Measurements from ENCODE around the gene ADAM10. TPM values are rescaled to one million over a fixed set of nuclear protein-coding genes. Genes with fewer than 3 reads are reported as not detected.

Gene ADAM10
- total and polyA plus RNA-seq, 2 donors (not counting 1 experiment from before 2014, with no cell fraction given) = 18.8 to 138 TPM

GRCh38 chr15:58775402-58775801 lies 25.9 kb upstream of the ADAM10 start:
- no peak overlapping the region for H3K4me3 ChIP-seq (ENCODE audit: control extremely low read depth in 1 of 5, extremely low read depth in 1 of 5, insufficient read depth in 1 of 5, low read depth in 2 of 5, low read length in 4 of 5)
- intact Hi-C loops (cut with micrococcal nuclease) = loop anchor here (10.0 kb wide), 2 partner anchors 329 to 1619 kb away; partner anchors contain the start of genes ANXA2 and CCNB2
- no peaks in the 10 kb centered on the region for H3K9me3 ChIP-seq (ENCODE audit: control extremely low read depth in 1 of 3, control insufficient read depth in 2 of 3, insufficient read depth in 1 of 3, low read length in 2 of 3)
- H3K27ac ChIP-seq (ENCODE audit: low read length in 2 of 2) = no peak overlapping the region
- H3K4me2 ChIP-seq (replicated peaks; ENCODE audit: low read depth, low read length, poor library complexity, severe bottlenecking) = no peak overlapping the region
- ATAC-seq (ENCODE audit: low read depth) (no peak), DNase-seq (no peak)
- no peaks in the 10 kb centered on the region for H3K27me3 ChIP-seq (replicated peaks in 1 of 4; ENCODE audit: control extremely low read depth in 1 of 4, control insufficient read depth in 3 of 4, insufficient read depth in 4 of 4, low read length in 3 of 4)
- H3K4me1 Mint-ChIP-seq = peaks cover 23% of the 10 kb centered on the region
- H3K27ac Mint-ChIP-seq = no peak overlapping the region
- peaks cover 81% of the 10 kb centered on the region for H3K79me2 ChIP-seq (ENCODE audit: control insufficient read depth, insufficient read depth, low read length)
- H2AFZ ChIP-seq (ENCODE audit: insufficient read depth, low read depth, low read length, poor library complexity, severe bottlenecking) = no peak overlapping the region
- H3K9me3 Mint-ChIP-seq (ENCODE audit: insufficient read depth) = no peaks in the 10 kb centered on the region
- no peak for TF ChIP-seq EZH2 (IDR thresholded peaks at IDR 0.05; ENCODE audit: borderline replicate concordance, insufficient read depth, low read depth, low read length, poor library complexity, severe bottlenecking)
- no peak for TF ChIP-seq CTCF (IDR thresholded peaks at IDR 0.05)
- CTCF ChIA-PET = no interaction called here
- no peaks in the 10 kb centered on the region for H3K36me3 ChIP-seq (replicated peaks in 1 of 2; ENCODE audit: control extremely low read depth in 1 of 2, control insufficient read depth in 1 of 2, extremely low read depth in 1 of 2, insufficient read depth in 2 of 2, low read length in 1 of 2)
- H3K4me3 Mint-ChIP-seq = no peak overlapping the region
- H3K27me3 Mint-ChIP-seq = no peaks in the 10 kb centered on the region
- H3K9ac ChIP-seq (ENCODE audit: low read length) = no peak overlapping the region
- no CpG with 5 or more reads among the region's 3 CpGs for WGBS (ENCODE audit: insufficient coverage)
- POLR2A ChIA-PET = no interaction called here
- H4K20me1 ChIP-seq (ENCODE audit: control insufficient read depth, insufficient read depth, low read length, poor library complexity, severe bottlenecking) = no peaks in the 10 kb centered on the region
- H3K4me1 ChIP-seq (ENCODE audit: control insufficient read depth in 2 of 2, insufficient read depth in 2 of 2, low read length in 2 of 2) = peaks cover 33% of the 10 kb centered on the region in 2 donors

- WGBS (ENCODE audit: insufficient coverage) = 100% methylated on average over 1 of the region's 4 CpGs
Observed at GRCh38 chr15:58773024-58773423, 23.5 kb upstream of the ADAM10 start.

More at GRCh38 chr15:58773024-58773423, 23.5 kb upstream of the ADAM10 start:
- H3K27ac Mint-ChIP-seq = no peak overlapping the region
- H3K36me3 ChIP-seq (replicated peaks in 1 of 2; ENCODE audit: control extremely low read depth in 1 of 2, control insufficient read depth in 1 of 2, extremely low read depth in 1 of 2, insufficient read depth in 2 of 2, low read length in 1 of 2) = no peaks in the 10 kb centered on the region
- H2AFZ ChIP-seq (ENCODE audit: insufficient read depth, low read depth, low read length, poor library complexity, severe bottlenecking) = no peak overlapping the region
- POLR2A ChIA-PET = no interaction called here
- H4K20me1 ChIP-seq (ENCODE audit: control insufficient read depth, insufficient read depth, low read length, poor library complexity, severe bottlenecking) = no peaks in the 10 kb centered on the region
- no peaks in the 10 kb centered on the region for H3K9me3 Mint-ChIP-seq (ENCODE audit: insufficient read depth)
- H3K4me1 ChIP-seq (ENCODE audit: control insufficient read depth in 2 of 2, insufficient read depth in 2 of 2, low read length in 2 of 2) = peaks cover 37 to 38% of the 10 kb centered on the region in 2 donors
- H3K9ac ChIP-seq (ENCODE audit: low read length) = no peak overlapping the region
- H3K27me3 Mint-ChIP-seq = no peaks in the 10 kb centered on the region
- H3K4me3 Mint-ChIP-seq = peak overlapping the region; percentile 90
- no peaks in the 10 kb centered on the region for H3K27me3 ChIP-seq (replicated peaks in 1 of 4; ENCODE audit: control extremely low read depth in 1 of 4, control insufficient read depth in 3 of 4, insufficient read depth in 4 of 4, low read length in 3 of 4)
- TF ChIP-seq CTCF (IDR thresholded peaks at IDR 0.05) = no peak
- no peak for TF ChIP-seq EZH2 (IDR thresholded peaks at IDR 0.05; ENCODE audit: borderline replicate concordance, insufficient read depth, low read depth, low read length, poor library complexity, severe bottlenecking)
- no peaks in the 10 kb centered on the region for H3K9me3 ChIP-seq (ENCODE audit: control extremely low read depth in 1 of 3, control insufficient read depth in 2 of 3, insufficient read depth in 1 of 3, low read length in 2 of 3)
- no peak for ATAC-seq (ENCODE audit: low read depth)
- H3K27ac ChIP-seq (ENCODE audit: low read length in 2 of 2) = no peak overlapping the region
- peaks cover 65% of the 10 kb centered on the region for H3K79me2 ChIP-seq (ENCODE audit: control insufficient read depth, insufficient read depth, low read length)
- CTCF ChIA-PET = interaction anchor here (0.7 kb wide), 1 partner anchor 25 kb away, joined by 3 read pairs; no protein-coding TSS in a partner anchor
- peak overlapping the region in 3 of 5 experiments; percentile 15 to 94 (median 21) for H3K4me3 ChIP-seq (ENCODE audit: control extremely low read depth in 1 of 5, extremely low read depth in 1 of 5, insufficient read depth in 1 of 5, low read depth in 2 of 5, low read length in 4 of 5)
- no peak for DNase-seq
- intact Hi-C loops (cut with micrococcal nuclease) = loop anchor here (5.0 to 10.0 kb wide), 3 partner anchors 332 to 1622 kb away; partner anchors contain the start of genes ANXA2, BNIP2 and CCNB2
- peaks cover 25% of the 10 kb centered on the region for H3K4me1 Mint-ChIP-seq
- peak overlapping the region; percentile 75 for H3K4me2 ChIP-seq (replicated peaks; ENCODE audit: low read depth, low read length, poor library complexity, severe bottlenecking)
